Memory B cell (primary cell): ENCODE measurements around the gene OTP.

Experiments
- ATAC-seq: fragments of 150-1000 bp; cut with Tn5 transposase; 2 replicates; pipeline ENCODE4 v1.10.0; 2021; ENCODE audit warnings: low read depth, mild to moderate bottlenecking, moderate library complexity
- DNase-seq, 2 donors: peaks; one replicate each; pipeline ENCODE4 v3.0.0; 2022; ENCODE audit warnings: low spot score in 2 of 2
- H3K27ac Mint-ChIP-seq: one replicate; pipeline ENCODE4 v1.8.0; 2022; ENCODE audit warnings: mild to moderate bottlenecking, moderate library complexity, mixed read lengths
- H3K27me3 Mint-ChIP-seq: one replicate; pipeline ENCODE4 v1.8.0; 2022; ENCODE audit warnings: mixed read lengths
- H3K36me3 Mint-ChIP-seq: one replicate; pipeline ENCODE4 v1.8.0; 2022; ENCODE audit warnings: mild to moderate bottlenecking, mixed read lengths
- H3K4me1 Mint-ChIP-seq: one replicate; pipeline ENCODE4 v1.8.0; 2022; ENCODE audit warnings: mixed read lengths
- H3K4me3 Mint-ChIP-seq: one replicate; pipeline ENCODE4 v1.8.0; 2022; ENCODE audit warnings: mild to moderate bottlenecking, moderate library complexity, mixed read lengths
- H3K9me3 Mint-ChIP-seq: one replicate; pipeline ENCODE4 v1.8.0; 2022; ENCODE audit warnings: mixed read lengths

Gene OTP

DNA sequence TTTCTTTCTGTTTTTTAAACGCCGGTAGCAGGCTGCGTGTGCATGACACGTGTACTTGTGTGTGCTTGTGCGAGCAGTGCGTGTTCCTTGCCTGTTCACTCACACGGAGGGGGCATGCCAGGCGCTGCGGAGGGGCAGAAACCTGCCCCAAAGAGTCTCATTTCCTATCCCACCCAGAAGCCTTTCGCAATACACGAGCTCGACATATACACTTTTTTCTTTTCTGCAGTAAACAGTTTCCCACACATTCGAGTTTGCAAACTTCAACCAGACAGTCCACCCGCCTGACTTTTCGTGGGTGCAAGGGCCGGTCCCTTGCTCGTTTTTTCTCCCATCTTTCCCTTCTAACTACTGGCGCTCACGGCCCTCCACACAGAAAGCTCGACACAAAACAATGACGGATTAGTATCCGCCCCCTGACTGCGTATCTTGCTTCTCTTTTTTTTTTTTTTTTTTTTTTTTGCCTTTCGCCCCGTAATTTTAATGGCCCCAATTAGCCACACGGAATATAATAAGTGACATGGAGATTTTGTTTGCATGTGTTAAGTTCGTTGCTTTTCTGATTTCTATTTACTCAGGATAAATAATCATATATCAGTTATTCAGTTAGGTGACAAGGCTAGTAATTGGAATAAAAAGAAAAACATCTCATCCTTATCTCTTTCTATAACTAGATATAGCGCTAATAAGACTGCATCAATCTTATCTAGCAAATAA is 5.3 kb upstream of the OTP start:
- DNase-seq (no peak), ATAC-seq (no peak)

GRCh38 chr5:77642738-77643653 is 4.5 kb upstream of the OTP start:
- Mint-ChIP-seq H3K4me1 (peaks cover 12% of the 10 kb centered on the region), H3K36me3 (peaks cover 5% of the 10 kb centered on the region), H3K27me3 (peaks cover 32% of the 10 kb centered on the region), H3K27ac (peak overlapping the region; percentile 19), H3K4me3 (no peak overlapping the region), H3K9me3 (peaks cover 3% of the 10 kb centered on the region)
- DNase-seq (no peak), ATAC-seq (no peak)

More for the DNA sequence above, 5.3 kb upstream of the OTP start:
- H3K4me1 Mint-ChIP-seq = peaks cover 11% of the 10 kb centered on the region
- H3K27ac Mint-ChIP-seq = peak overlapping the region; percentile 60
- H3K27me3 Mint-ChIP-seq = peaks cover 34% of the 10 kb centered on the region
- no peak overlapping the region for H3K4me3 Mint-ChIP-seq
- H3K9me3 Mint-ChIP-seq = peaks cover 3% of the 10 kb centered on the region
- H3K36me3 Mint-ChIP-seq = peaks cover 4% of the 10 kb centered on the region

- ATAC-seq (no peak), DNase-seq (no peak)
- Mint-ChIP-seq H3K27ac (peak overlapping the region; percentile 57), H3K27me3 (peaks cover 39% of the 10 kb centered on the region), H3K4me3 (no peak overlapping the region), H3K9me3 (peaks cover 6% of the 10 kb centered on the region), H3K4me1 (peaks cover 13% of the 10 kb centered on the region), H3K36me3 (peaks cover 7% of the 10 kb centered on the region)
Observed at GRCh38 chr5:77641963-77642737, 3.6 kb upstream of the OTP start.

DNA sequence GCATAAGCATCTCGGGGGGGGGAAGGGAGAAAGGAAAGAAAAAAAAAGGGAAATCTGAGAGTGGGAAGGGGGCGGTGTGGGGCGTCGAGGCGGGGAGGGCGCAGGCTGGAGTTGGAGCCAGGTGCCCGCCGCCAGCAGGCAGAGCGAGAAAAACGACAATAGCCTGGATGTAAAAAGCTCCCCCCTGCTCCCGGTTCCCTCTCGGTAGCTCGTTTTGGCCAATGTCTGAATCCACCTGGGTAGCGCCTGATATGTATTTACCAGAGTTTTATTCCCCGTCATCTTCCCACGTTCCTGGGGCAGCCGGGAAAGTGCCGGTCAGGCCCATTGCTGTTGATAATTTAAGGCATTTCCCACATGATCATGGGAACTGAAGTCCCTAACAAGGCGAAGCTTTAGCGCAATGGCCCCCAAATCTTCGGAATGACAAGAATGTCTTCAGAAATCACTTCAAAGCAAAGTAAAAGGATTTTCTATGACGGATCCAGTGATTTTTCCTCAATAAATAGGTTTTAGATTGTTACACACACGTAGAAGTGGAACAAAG is 3.0 kb upstream of the OTP start:
- H3K4me1 Mint-ChIP-seq = peaks cover 13% of the 10 kb centered on the region
- peaks cover 7% of the 10 kb centered on the region for H3K36me3 Mint-ChIP-seq
- ATAC-seq (no peak), DNase-seq (no peak)
- H3K27me3 Mint-ChIP-seq = peaks cover 40% of the 10 kb centered on the region
- H3K27ac Mint-ChIP-seq = peak overlapping the region; percentile 57
- peaks cover 6% of the 10 kb centered on the region for H3K9me3 Mint-ChIP-seq
- H3K4me3 Mint-ChIP-seq = no peak overlapping the region

DNA sequence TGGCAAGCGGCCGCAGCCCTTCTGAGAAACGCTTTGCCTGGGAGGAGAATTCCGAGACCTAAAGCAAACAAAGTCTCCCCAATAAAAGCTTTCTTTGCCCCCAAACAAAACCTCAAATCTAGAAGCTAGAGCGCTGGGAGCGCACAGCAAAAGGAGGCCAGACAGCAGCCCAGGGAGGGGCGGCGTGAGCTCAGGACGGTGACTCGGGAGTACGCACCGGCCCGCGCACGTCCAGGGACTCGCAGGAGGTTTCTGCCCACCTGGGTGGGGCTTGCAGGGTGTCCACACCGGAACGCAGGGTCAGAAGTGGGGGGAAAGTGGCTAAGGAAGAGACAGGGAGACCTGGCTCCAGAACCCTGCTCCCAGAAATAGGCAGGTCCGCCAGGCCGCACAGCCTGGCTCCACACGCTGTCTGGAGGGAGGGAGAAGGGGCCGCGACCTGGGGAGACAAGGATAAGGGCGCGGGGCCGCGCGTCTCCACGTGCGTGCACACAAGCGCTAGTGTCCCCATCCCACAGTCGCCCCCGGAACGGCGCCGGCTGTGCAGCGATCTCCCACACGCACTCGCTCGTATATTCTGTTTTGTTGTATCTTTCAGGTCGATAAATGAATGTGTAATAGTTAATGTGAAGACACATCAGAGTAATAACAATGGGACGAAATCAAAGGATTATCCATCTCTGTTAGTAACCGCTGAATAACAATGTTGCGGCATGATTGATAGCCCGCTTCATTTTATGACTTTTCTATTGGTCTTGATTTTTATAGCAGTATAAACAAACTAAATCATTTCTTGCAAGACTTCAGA is 2.3 kb upstream of the OTP start:
- Mint-ChIP-seq H3K27me3 (peaks cover 41% of the 10 kb centered on the region), H3K27ac (peak overlapping the region; percentile 57), H3K4me3 (peak overlapping the region; percentile 17), H3K9me3 (peaks cover 6% of the 10 kb centered on the region), H3K4me1 (peaks cover 13% of the 10 kb centered on the region), H3K36me3 (peaks cover 7% of the 10 kb centered on the region)
- ATAC-seq = no peak
- no peak for DNase-seq

DNA sequence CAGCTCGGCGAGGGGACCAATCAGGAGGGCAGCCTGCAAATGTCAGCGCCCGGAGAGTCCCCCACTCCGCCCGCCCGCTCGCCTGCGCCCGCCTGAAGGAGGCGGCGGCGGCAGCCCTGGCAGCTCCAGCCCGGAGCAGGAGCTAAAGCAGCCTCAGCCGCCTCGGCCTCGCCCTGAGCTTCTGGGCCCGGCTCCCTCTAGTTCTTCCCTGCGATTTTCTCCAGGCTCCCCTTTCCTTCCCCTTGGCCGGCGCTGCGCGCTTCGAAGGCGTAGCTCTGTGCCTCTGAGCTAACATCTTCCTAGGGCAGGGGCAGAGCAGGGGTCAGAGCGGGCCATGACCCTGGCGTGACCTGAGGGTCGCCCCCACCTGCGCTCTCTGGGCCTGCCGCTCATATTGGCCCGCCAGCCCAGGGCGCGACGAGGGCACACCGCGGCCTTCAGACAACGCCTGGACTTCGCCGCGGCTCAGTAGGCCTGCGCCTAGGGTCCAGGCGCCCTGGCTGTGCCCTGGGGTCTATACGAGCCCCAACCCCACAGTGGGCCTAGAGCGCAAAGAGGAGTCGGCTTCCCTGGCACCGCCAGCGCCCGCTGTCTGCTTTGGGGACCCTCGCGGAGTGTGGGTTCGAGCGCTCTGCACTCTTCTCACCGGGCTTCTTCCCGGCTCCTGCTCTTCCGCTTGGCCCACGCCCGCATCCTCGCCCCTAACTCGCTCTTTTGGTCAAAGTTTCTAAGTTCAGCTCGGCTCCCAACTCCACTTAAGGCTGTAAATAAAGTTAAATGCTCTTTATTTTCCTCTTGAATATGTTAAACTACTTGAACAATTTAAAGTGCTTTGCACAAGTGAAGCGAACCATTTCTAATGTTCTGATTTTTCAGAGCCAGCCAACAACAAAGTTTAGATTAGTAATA is 504 bp upstream of the OTP start:
- no peak for ATAC-seq
- H3K9me3 Mint-ChIP-seq = peaks cover 3% of the 10 kb centered on the region
- no peak for DNase-seq
- peaks cover 2% of the 10 kb centered on the region for H3K36me3 Mint-ChIP-seq
- peak overlapping the region; percentile 85 for H3K27ac Mint-ChIP-seq
- H3K4me3 Mint-ChIP-seq = no peak overlapping the region
- H3K27me3 Mint-ChIP-seq = peaks cover 34% of the 10 kb centered on the region
- peaks cover 8% of the 10 kb centered on the region for H3K4me1 Mint-ChIP-seq

GRCh38 chr5:77637170-77637997 is 1.1 kb downstream of the OTP start:
- Mint-ChIP-seq H3K27me3 (peaks cover 30% of the 10 kb centered on the region), H3K9me3 (peaks cover 6% of the 10 kb centered on the region), H3K4me1 (peaks cover 8% of the 10 kb centered on the region), H3K4me3 (peak overlapping the region; percentile 21), H3K36me3 (peaks cover 8% of the 10 kb centered on the region), H3K27ac (peak overlapping the region; percentile 83)
- no peak for ATAC-seq
- no peak for DNase-seq

DNA sequence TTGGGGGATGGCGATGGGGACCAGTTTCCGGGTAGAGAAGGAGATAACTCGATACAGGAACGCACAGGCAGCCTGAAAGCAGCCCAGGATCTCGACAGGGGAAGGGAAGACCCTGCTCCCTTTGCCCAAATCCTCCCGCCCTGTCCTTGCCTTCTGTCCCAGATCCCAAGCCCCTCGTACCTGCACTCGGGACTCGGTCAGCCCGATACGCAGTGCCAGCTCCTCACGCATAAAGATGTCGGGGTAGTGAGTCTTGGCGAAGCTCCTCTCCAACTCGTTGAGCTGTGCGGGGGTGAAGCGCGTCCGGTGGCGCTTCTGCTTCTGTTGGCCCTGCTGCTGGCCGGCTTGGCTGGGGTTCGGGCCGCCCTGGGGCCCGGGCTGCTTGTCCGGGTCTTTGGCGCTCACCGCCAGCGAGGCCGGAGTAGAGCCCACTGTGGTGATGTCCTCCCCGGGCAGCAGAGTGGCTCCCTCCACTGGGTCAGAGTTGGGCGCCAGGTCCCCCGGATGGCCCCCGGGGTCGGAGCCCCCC is 1.8 kb downstream of the OTP start:
- Mint-ChIP-seq H3K36me3 (peaks cover 8% of the 10 kb centered on the region), H3K27ac (peak overlapping the region; percentile 75), H3K27me3 (peaks cover 31% of the 10 kb centered on the region), H3K4me1 (peaks cover 8% of the 10 kb centered on the region), H3K4me3 (no peak overlapping the region), H3K9me3 (peaks cover 6% of the 10 kb centered on the region)
- DNase-seq = no peak
- ATAC-seq = no peak

GRCh38 chr5:77635917-77636640 is 2.4 kb downstream of the OTP start:
- peak overlapping the region; percentile 75 for H3K27ac Mint-ChIP-seq
- peaks cover 31% of the 10 kb centered on the region for H3K27me3 Mint-ChIP-seq

DNA sequence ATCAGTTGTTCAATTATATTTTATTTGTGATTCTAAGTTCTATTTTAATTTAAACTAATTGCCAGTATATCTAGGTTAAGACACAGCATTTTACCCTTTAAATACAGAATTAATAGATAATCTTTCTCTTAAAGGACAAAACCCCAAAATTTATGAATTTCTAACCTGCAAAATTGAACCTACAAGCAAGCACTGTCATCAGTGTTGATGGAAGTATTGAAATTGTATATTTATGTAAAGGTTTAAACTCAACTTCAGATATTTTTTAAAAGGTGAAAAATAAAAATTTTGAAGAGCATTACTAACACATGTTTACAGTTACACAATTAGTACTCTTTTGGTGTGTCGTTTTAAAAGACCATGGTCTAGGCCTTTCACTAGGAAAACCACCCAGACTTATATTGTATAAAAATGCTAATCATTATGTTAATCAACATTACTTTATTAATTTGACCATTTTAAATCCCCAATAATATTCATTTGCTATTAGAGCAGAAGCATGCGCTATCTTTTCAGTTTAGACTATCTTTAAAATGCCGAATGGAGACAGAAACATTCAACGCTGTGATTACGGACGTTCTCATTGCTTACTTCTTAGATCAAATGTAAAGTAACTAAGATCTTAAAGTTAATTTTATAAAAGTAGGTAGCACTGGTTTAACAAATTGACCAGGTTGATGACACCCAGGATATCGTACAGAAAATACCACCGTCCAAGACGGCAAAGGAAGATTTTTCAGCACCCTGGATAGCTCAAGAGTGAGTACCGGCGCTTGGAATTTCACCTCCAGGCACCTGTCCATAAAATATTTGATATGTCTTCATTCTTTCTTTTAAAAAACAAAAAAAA is 3.2 kb downstream of the OTP start:
- peaks cover 27% of the 10 kb centered on the region for H3K27me3 Mint-ChIP-seq
- ATAC-seq (no peak), DNase-seq (no peak)
- peaks cover 6% of the 10 kb centered on the region for H3K9me3 Mint-ChIP-seq
- no peak overlapping the region for H3K27ac Mint-ChIP-seq
- peaks cover 8% of the 10 kb centered on the region for H3K36me3 Mint-ChIP-seq
- no peak overlapping the region for H3K4me3 Mint-ChIP-seq
- H3K4me1 Mint-ChIP-seq = peaks cover 16% of the 10 kb centered on the region

More at GRCh38 chr5:77635917-77636640, 2.4 kb downstream of the OTP start:
- no peak overlapping the region for H3K4me3 Mint-ChIP-seq
- H3K9me3 Mint-ChIP-seq = peaks cover 6% of the 10 kb centered on the region
- peaks cover 13% of the 10 kb centered on the region for H3K4me1 Mint-ChIP-seq
- H3K36me3 Mint-ChIP-seq = peaks cover 8% of the 10 kb centered on the region
- ATAC-seq (no peak), DNase-seq (no peak)
